Neural cell (in vitro differentiated cells): ENCODE measurements around the gene KMT2B. TPM values are rescaled to one million over a fixed set of nuclear protein-coding genes. Genes with fewer than 3 reads are reported as not detected.

ENCODE experiments used
- H2AFZ ChIP-seq: fragments of 200-600, 300-800 bp; sonication (generic), shearing (Covaris generic); 2 replicates; pipeline ENCODE4 v1.6.0; 2014; ENCODE audit warnings: low read depth, mild to moderate bottlenecking, antibody characterized with exemption, low read length, moderate library complexity
- H3F3A ChIP-seq: fragments of 200-600 bp; shearing (Covaris generic); 2 replicates; pipeline ENCODE4 v1.6.1; 2016; ENCODE audit warnings: mild to moderate bottlenecking, moderate library complexity, mixed read lengths, antibody characterized with exemption, low read length; ENCODE audit not compliant: insufficient read depth, poor library complexity, severe bottlenecking
- H3K27ac ChIP-seq: fragments of 200-600, 300-800 bp; sonication (generic), shearing (Covaris generic); 2 replicates; pipeline ENCODE4 v1.5.1; 2014; ENCODE audit warnings: mild to moderate bottlenecking, low read length, moderate library complexity
- H3K27me3 ChIP-seq: fragments of 300-800, 200-600 bp; sonication (generic), shearing (Covaris generic); 2 replicates; pipeline ENCODE4 v1.6.0; 2014; ENCODE audit warnings: mild to moderate bottlenecking, low read depth, low read length, moderate library complexity; ENCODE audit not compliant: insufficient read depth
- H3K36me3 ChIP-seq: fragments of 300-800, 200-600 bp; sonication (generic), shearing (Covaris generic); 2 replicates; pipeline ENCODE4 v1.5.1; 2014; ENCODE audit warnings: mild to moderate bottlenecking, antibody characterized with exemption, low read length, moderate library complexity; ENCODE audit not compliant: insufficient read depth
- H3K4me2 ChIP-seq: fragments of 300-800, 200-600 bp; sonication (generic), shearing (Covaris generic); 2 replicates; pipeline ENCODE4 v1.6.0; 2014; ENCODE audit warnings: mild to moderate bottlenecking, low read length
- H3K4me3 ChIP-seq: fragments of 300-800, 200-600 bp; sonication (generic), shearing (Covaris generic); 2 replicates; pipeline ENCODE4 v1.5.1; 2014; ENCODE audit warnings: mild to moderate bottlenecking, low read length, moderate library complexity
- H3K79me2 ChIP-seq: fragments of 200-600 bp; shearing (Covaris generic); replicated peaks from 2 replicates; pipeline ENCODE4 v1.6.0; 2014; ENCODE audit warnings: mild to moderate bottlenecking, low read length, moderate library complexity; ENCODE audit not compliant: insufficient read depth
- H3K9ac ChIP-seq: fragments of 300-800, 200-600 bp; sonication (generic), shearing (Covaris generic); 2 replicates; pipeline ENCODE4 v1.6.1; 2016; ENCODE audit warnings: mild to moderate bottlenecking, low read length, mixed read lengths
- H3K9me2 ChIP-seq: fragments of 200-600 bp; shearing (Covaris generic); 2 replicates; pipeline ENCODE4 v1.6.1; 2016; ENCODE audit warnings: mild to moderate bottlenecking, low read length, mixed read lengths; ENCODE audit not compliant: insufficient read depth
- H3K9me3 ChIP-seq: fragments of 200-600, 300-800 bp; sonication (generic), shearing (Covaris generic); 2 replicates; pipeline ENCODE4 v1.6.1; 2016; ENCODE audit warnings: mild to moderate bottlenecking, mixed run types, low read length, moderate library complexity, mixed read lengths
- H4K20me1 ChIP-seq: fragments of 200-600 bp; shearing (Covaris generic); 2 replicates; pipeline ENCODE4 v1.6.1; 2016; ENCODE audit warnings: mild to moderate bottlenecking, mixed run types; ENCODE audit not compliant: insufficient read depth
- EP300 ChIP-seq: fragments of 450-650 bp; conservative IDR thresholded peaks from 2 replicates; pipeline ENCODE4 v1.6.1; 2014; ENCODE audit warnings: antibody characterized with exemption, mild to moderate bottlenecking, moderate library complexity; ENCODE audit not compliant: poor library complexity, severe bottlenecking
- EZH2 ChIP-seq: fragments of 200-600, 300-800 bp; shearing (Covaris generic), sonication (generic); IDR thresholded peaks from 2 replicates; pipeline ENCODE4 v1.6.1; 2014; ENCODE audit warnings: antibody characterized with exemption, low read length, borderline replicate concordance, mild to moderate bottlenecking; ENCODE audit not compliant: insufficient read depth, poor library complexity, severe bottlenecking
- MXI1 ChIP-seq: fragments of 450-650 bp; conservative IDR thresholded peaks from 2 replicates; pipeline ENCODE4 v1.6.1; 2014; ENCODE audit warnings: antibody characterized with exemption, mild to moderate bottlenecking; ENCODE audit not compliant: poor library complexity, severe bottlenecking
- POLR2AphosphoS5 ChIP-seq: IDR thresholded peaks from 2 replicates; pipeline ENCODE4 v1.6.1; 2012
- RAD21 ChIP-seq: fragments of 450-650 bp; conservative IDR thresholded peaks from 2 replicates; pipeline ENCODE4 v1.6.1; 2014; ENCODE audit warnings: antibody characterized with exemption, mild to moderate bottlenecking, moderate library complexity
- REST ChIP-seq: IDR thresholded peaks from 2 replicates; pipeline ENCODE4 v1.6.1; 2012; ENCODE audit warnings: borderline replicate concordance
- SMC3 ChIP-seq: fragments of 450-650 bp; conservative IDR thresholded peaks from 2 replicates; pipeline ENCODE4 v1.6.1; 2014; ENCODE audit warnings: antibody characterized with exemption, mild to moderate bottlenecking, moderate library complexity; ENCODE audit not compliant: poor library complexity
- TAF1 ChIP-seq: IDR thresholded peaks from 2 replicates; pipeline ENCODE4 v1.6.1; 2012; ENCODE audit warnings: low read depth
- polyA plus RNA-seq: library from polyadenylated mRNA; depleted of rRNA; stranded (reverse); fragments of >200 nt; gene quantifications from 2 replicates; pipeline ENCODE4 v1.2.3, GENCODE V29; 2014

The KMT2B gene
- polyA plus RNA-seq, 1 donor from 2014 or later, result 15.8 TPM

- TF ChIP-seq TAF1, result no peak
- TF ChIP-seq MXI1, result no peak
- no peak for TF ChIP-seq EP300
Observed at GRCh38 chr19:35710784-35711723, 6.7 kb upstream of the KMT2B start (continued).

- Histone ChIP-seq H3K9ac (no peak overlapping the region), H3K9me2 (no peaks in the 10 kb centered on the region), H3K27ac (no peak overlapping the region), H3K79me2 (no peaks in the 10 kb centered on the region), H3K27me3 (no peaks in the 10 kb centered on the region), H3K4me3 (no peak overlapping the region), H3K4me2 (no peak overlapping the region), H3K36me3 (no peaks in the 10 kb centered on the region), H3F3A (no peaks in the 10 kb centered on the region), H4K20me1 (no peaks in the 10 kb centered on the region), H2AFZ (no peak overlapping the region), H3K9me3 (no peaks in the 10 kb centered on the region)
- TF ChIP-seq EP300 (no peak), TAF1 (no peak), EZH2 (no peak), POLR2AphosphoS5 (no peak), RAD21 (no peak), REST (no peak)
Observed at GRCh38 chr19:35712567-35713505, 5.0 kb upstream of the KMT2B start.

- no peak overlapping the region for H3K9ac ChIP-seq
- no peaks in the 10 kb centered on the region for H3K9me2 ChIP-seq
- no peak for TF ChIP-seq REST
- TF ChIP-seq RAD21, result no peak
- no peak for TF ChIP-seq POLR2AphosphoS5
- TF ChIP-seq EP300, result no peak
- TF ChIP-seq TAF1, result no peak
- TF ChIP-seq SMC3, result no peak
- no peak for TF ChIP-seq EZH2
- H3K4me2 ChIP-seq, result no peak overlapping the region
- no peak overlapping the region for H3K27ac ChIP-seq
- H3F3A ChIP-seq, result no peaks in the 10 kb centered on the region
- no peaks in the 10 kb centered on the region for H3K27me3 ChIP-seq
- no peak overlapping the region for H3K4me3 ChIP-seq
- peaks cover 4% of the 10 kb centered on the region for H3K79me2 ChIP-seq
- no peaks in the 10 kb centered on the region for H3K36me3 ChIP-seq
- no peaks in the 10 kb centered on the region for H3K9me3 ChIP-seq
- no peak overlapping the region for H2AFZ ChIP-seq
- H4K20me1 ChIP-seq, result no peaks in the 10 kb centered on the region
Observed at GRCh38 chr19:35713506-35713850, 4.3 kb upstream of the KMT2B start.
